ENCODE measurements around the gene FIGLA.
"Not testable (repeated sequence)": the region's sequence is repeated elsewhere in the genome, so short reads cannot be mapped to it uniquely, and the experiment has no call there.

Gene FIGLA

GRCh38 chr2:70743068-70743467, 47.4 kb downstream of the FIGLA start:
- no peak for DNase-seq

- DNase-seq = not testable (repeated sequence)
These were observed 51.0 kb downstream of the FIGLA start for GRCh38 chr2:70739492-70739891.

GRCh38 chr2:70738159-70738558, 52.3 kb downstream of the FIGLA start:
- no peak for DNase-seq

GRCh38 chr2:70735071-70735470, 55.4 kb downstream of the FIGLA start:
- DNase-seq = no peak

GRCh38 chr2:70733646-70734180, 56.7 kb downstream of the FIGLA start:
- DNase-seq = no peak

GRCh38 chr2:70732766-70733645, 57.4 kb downstream of the FIGLA start:
- no peak for DNase-seq

- no peak for DNase-seq
These were observed 59.7 kb downstream of the FIGLA start for GRCh38 chr2:70730730-70731129.

- no peak for DNase-seq
These were observed 60.8 kb downstream of the FIGLA start for GRCh38 chr2:70729647-70730046.

- DNase-seq = no peak
These were observed 62.3 kb downstream of the FIGLA start for GRCh38 chr2:70728128-70728527.

Data from CD4-positive, alpha-beta T cell treated with Interleukin-1 beta for 1 hour (primary cell).